ENCODE measurements around the gene SMYD3. TPM values are rescaled to one million over a fixed set of nuclear protein-coding genes. Genes with fewer than 3 reads are reported as not detected.

Gene SMYD3
- total and polyA plus RNA-seq, 2 of the 13 experiments (the other 11 are each of a cell fraction or from before 2014, with no cell fraction given): 27.7 to 35.8 TPM

DNA sequence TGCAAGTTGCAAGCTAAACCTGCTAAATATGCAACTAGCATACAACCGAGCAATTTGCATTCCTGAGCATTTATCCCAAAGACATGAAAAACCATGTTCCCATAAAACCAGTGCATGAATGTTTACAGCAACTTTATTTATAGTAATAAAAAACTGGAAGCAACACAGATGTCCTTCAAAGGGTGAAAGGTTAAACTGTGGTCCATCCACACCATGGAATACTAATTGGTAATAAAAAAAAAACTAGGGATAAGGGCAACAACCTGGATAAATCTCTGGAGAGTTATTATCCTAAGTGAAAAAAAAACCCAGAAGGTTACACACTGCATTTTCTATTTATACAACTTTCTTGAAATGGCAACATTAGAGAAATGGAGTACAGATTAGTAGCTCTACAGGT, 474.1 kb downstream of the SMYD3 start (continued):
- no peak for TF ChIP-seq ZNF142 (CRISPR knock-in tag; IDR thresholded peaks at IDR 0.05)

DNA sequence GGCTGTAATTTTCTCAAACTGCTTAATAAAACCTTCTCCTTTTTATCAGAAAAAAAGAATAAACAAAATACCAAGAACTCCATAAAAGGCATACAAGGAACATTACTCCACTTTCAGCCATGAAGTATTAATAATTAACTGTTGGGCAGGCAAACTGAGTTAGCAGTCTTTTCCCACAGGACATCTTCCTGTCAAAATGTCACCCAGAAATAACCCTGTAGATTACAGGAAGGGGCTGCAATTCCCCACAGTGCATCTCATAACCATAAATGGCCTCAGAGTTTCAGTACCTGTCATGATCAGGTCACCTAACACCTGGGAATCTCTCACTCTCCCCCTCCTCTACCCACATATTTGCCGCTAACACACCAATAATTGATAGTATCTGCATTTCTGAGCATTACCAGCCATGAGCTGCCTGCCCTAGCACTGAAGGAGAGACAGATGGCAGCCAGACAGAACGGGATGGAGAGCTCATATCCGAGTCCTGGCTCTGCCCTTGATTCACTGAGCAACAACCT, 475.0 kb downstream of the SMYD3 start:
- Histone ChIP-seq H3K9me3 (ENCODE audit: low read length) (no peaks in the 10 kb centered on the region), H3K9ac (ENCODE audit: insufficient read depth, low read depth, low read length) (no peak overlapping the region), H3K27ac (ENCODE audit: extremely low read length, insufficient read depth, low read length) (peak overlapping the region; percentile 11), H3K4me1 (ENCODE audit: insufficient read depth, low read length) (peaks cover 14% of the 10 kb centered on the region), H3K4me2 (ENCODE audit: low read depth, low read length) (peak overlapping the region; percentile 32; the same call in 1 of the 2 replicates), H2AFZ (ENCODE audit: low read length) (no peak overlapping the region), H3K79me2 (ENCODE audit: insufficient read depth, low read length) (no peaks in the 10 kb centered on the region), H3K4me3 (replicated peaks in 1 of 3; ENCODE audit: insufficient read depth in 1 of 3, low read depth in 2 of 3, low read length in 3 of 3) (no peak overlapping the region; a peak in 1 of 6 replicates), H4K20me1 (ENCODE audit: insufficient read depth, low read length) (no peaks in the 10 kb centered on the region), H3K27me3 (ENCODE audit: control insufficient read depth in 1 of 2, insufficient read depth in 2 of 2, low read length in 2 of 2) (no peaks in the 10 kb centered on the region), H3K36me3 (replicated peaks in 1 of 2; ENCODE audit: control insufficient read depth in 1 of 2, insufficient read depth in 2 of 2, low read length in 2 of 2) (no peaks in the 10 kb centered on the region)
- BruUV-seq (replicated peaks): no TSS peak
- intact Hi-C loops (cut with micrococcal nuclease; ENCODE audit: unreplicated experiment): no loop called here
- 79% methylated on average over 3 of the region's 3 CpGs for WGBS (ENCODE audit: low lambda C conversion rate)
- POLR2A ChIA-PET: no interaction called here
- peak; percentile 11 for DNase-seq (ENCODE audit: low spot score)
- CTCF ChIA-PET (ENCODE audit: low intra/inter-chr PET ratio, low total read pairs): no interaction called here
- in situ Hi-C loops (cut with HindIII; ENCODE audit: extremely low pct_ligation_motif_present, low pct_unique_long_range_greater_than_20kb): no loop called here
- ATAC-seq: peak; percentile 55
- no peak for FAIRE-seq
- TF ChIP-seq, protein P1, sequence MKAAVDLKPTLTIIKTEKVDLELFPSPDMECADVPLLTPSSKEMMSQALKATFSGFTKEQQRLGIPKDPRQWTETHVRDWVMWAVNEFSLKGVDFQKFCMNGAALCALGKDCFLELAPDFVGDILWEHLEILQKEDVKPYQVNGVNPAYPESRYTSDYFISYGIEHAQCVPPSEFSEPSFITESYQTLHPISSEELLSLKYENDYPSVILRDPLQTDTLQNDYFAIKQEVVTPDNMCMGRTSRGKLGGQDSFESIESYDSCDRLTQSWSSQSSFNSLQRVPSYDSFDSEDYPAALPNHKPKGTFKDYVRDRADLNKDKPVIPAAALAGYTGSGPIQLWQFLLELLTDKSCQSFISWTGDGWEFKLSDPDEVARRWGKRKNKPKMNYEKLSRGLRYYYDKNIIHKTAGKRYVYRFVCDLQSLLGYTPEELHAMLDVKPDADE (CRISPR knock-in tag; IDR thresholded peaks at IDR 0.05): no peak
- TF ChIP-seq, protein P2, sequence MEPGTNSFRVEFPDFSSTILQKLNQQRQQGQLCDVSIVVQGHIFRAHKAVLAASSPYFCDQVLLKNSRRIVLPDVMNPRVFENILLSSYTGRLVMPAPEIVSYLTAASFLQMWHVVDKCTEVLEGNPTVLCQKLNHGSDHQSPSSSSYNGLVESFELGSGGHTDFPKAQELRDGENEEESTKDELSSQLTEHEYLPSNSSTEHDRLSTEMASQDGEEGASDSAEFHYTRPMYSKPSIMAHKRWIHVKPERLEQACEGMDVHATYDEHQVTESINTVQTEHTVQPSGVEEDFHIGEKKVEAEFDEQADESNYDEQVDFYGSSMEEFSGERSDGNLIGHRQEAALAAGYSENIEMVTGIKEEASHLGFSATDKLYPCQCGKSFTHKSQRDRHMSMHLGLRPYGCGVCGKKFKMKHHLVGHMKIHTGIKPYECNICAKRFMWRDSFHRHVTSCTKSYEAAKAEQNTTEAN (CRISPR knock-in tag; conservative IDR thresholded peaks at IDR 0.05): no peak
- TF ChIP-seq MTERF4 (CRISPR knock-in tag; IDR thresholded peaks at IDR 0.05) (no peak), ATF7 (IDR thresholded peaks at IDR 0.05) (no peak), ATF7 (CRISPR knock-in tag; IDR thresholded peaks at IDR 0.05) (no peak), HNRNPL (IDR thresholded peaks at IDR 0.05; ENCODE audit: low read depth, low read length) (no peak), ZNF274 (CRISPR knock-in tag; IDR thresholded peaks at IDR 0.05) (no peak), AFF4 (CRISPR knock-in tag; IDR thresholded peaks at IDR 0.05) (no peak)
